ENCODE measurements around the gene RUNX2. TPM values are rescaled to one million over a fixed set of nuclear protein-coding genes. Genes with fewer than 3 reads are reported as not detected.
A peak's percentile ranks its signal among the peaks of the same experiment; 100 is the strongest.
"Not testable (repeated sequence)": the region's sequence is repeated elsewhere in the genome, so short reads cannot be mapped to it uniquely, and the experiment has no call there.

Gene RUNX2
- total RNA-seq, 4 donors from 2014 or later: 1.4 to 3.6 (median 2.3) TPM

GRCh38 chr6:45665859-45666258 lies 337.7 kb downstream of the RUNX2 start:
- Histone ChIP-seq H3K4me1 (peaks cover 0 to 15% (median 5%) of the 10 kb centered on the region in 3 donors), H3K9me3 (no peaks in the 10 kb centered on the region), H3K27me3 (peaks cover 0 to 50% (median 2%) of the 10 kb centered on the region in 4 donors), H3K27ac (no peak overlapping the region), H3K36me3 (no peaks in the 10 kb centered on the region), H3K4me3 (no peak overlapping the region)
- 77 to 78% methylated on average over 7 of the region's 7 CpGs for WGBS, 2 donors
- intact Hi-C loops (cut with DNase I): no loop called here
- DNase-seq: no peak
- no peak for TF ChIP-seq POLR2A (IDR thresholded peaks at IDR 0.05)

GRCh38 chr6:45666846-45667245 lies 338.7 kb downstream of the RUNX2 start:
- Histone ChIP-seq H3K4me3 (no peak overlapping the region), H3K27ac (no peak overlapping the region), H3K36me3 (no peaks in the 10 kb centered on the region), H3K27me3 (peaks cover 0 to 49% (median 2%) of the 10 kb centered on the region in 4 donors), H3K4me1 (peaks cover 0 to 15% (median 5%) of the 10 kb centered on the region in 3 donors), H3K9me3 (no peaks in the 10 kb centered on the region)
- no peak for TF ChIP-seq CTCF (IDR thresholded peaks at IDR 0.05)
- no peak for TF ChIP-seq POLR2A (IDR thresholded peaks at IDR 0.05)
- 91% methylated on average over 3 of the region's 3 CpGs for WGBS, 2 donors
- no peak for DNase-seq
- intact Hi-C loops (cut with DNase I): no loop called here

- Histone ChIP-seq H3K36me3 (no peaks in the 10 kb centered on the region), H3K4me1 (peaks cover 0 to 15% (median 5%) of the 10 kb centered on the region in 3 donors), H3K27me3 (peaks cover 0 to 45% (median 2%) of the 10 kb centered on the region in 4 donors), H3K9me3 (no peaks in the 10 kb centered on the region), H3K27ac (no peak overlapping the region), H3K4me3 (no peak overlapping the region)
- DNase-seq: no peak
- WGBS, 2 donors: 81 to 83% methylated on average over 5 to 6 of the region's 6 CpGs
- TF ChIP-seq CTCF (IDR thresholded peaks at IDR 0.05) (no peak), POLR2A (IDR thresholded peaks at IDR 0.05) (no peak)
- intact Hi-C loops (cut with DNase I): no loop called here
Measured at GRCh38 chr6:45667300-45667699, 339.2 kb downstream of the RUNX2 start.

DNA sequence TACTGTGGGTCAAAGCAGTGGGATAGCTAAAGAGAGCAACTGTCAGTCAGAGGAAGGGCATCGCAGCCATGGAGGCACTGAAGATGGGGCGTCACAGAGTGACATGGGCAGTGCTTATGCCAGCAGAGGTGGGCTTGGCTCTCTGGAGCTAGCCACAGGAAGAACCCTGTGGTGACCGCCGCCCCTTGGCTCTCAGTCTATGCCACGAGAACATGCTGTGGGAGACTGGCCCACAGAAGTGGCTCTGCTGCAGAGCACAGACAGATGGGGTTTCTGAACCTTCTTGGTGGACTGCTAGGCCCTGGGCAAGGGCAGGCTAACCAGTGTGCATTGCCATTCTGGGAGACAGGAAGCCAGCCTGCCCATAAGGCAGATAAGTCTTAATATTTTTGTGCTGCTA lies 339.6 kb downstream of the RUNX2 start:
- intact Hi-C loops (cut with DNase I): no loop called here
- no peaks in the 10 kb centered on the region for H3K36me3 ChIP-seq
- no peak overlapping the region for H3K4me3 ChIP-seq
- peaks cover 0 to 15% (median 5%) of the 10 kb centered on the region in 3 donors for H3K4me1 ChIP-seq
- H3K27ac ChIP-seq: no peak overlapping the region
- no peaks in the 10 kb centered on the region for H3K9me3 ChIP-seq
- DNase-seq: no peak
- TF ChIP-seq CTCF (IDR thresholded peaks at IDR 0.05) (no peak), POLR2A (IDR thresholded peaks at IDR 0.05) (no peak)
- H3K27me3 ChIP-seq: peaks cover 0 to 40% (median 2%) of the 10 kb centered on the region in 4 donors
- WGBS, 2 donors: 92 to 100% methylated on average over 4 to 5 of the region's 5 CpGs

GRCh38 chr6:45668705-45669104 lies 340.6 kb downstream of the RUNX2 start:
- intact Hi-C loops (cut with DNase I): no loop called here
- WGBS, 2 donors: 84 to 90% methylated on average over 3 to 7 of the region's 9 CpGs
- Histone ChIP-seq H3K36me3 (no peaks in the 10 kb centered on the region), H3K4me1 (peaks cover 0 to 7% (median 0%) of the 10 kb centered on the region in 3 donors), H3K27me3 (peaks cover 0 to 31% (median 0%) of the 10 kb centered on the region in 4 donors), H3K9me3 (no peaks in the 10 kb centered on the region), H3K27ac (no peak overlapping the region), H3K4me3 (no peak overlapping the region)
- no peak for TF ChIP-seq CTCF (IDR thresholded peaks at IDR 0.05)
- no peak for TF ChIP-seq POLR2A (IDR thresholded peaks at IDR 0.05)
- DNase-seq: no peak

- H3K27me3 ChIP-seq; H3K36me3 ChIP-seq; H3K9me3 ChIP-seq; DNase-seq; intact Hi-C loops (cut with DNase I); H3K4me3 ChIP-seq; H3K27ac ChIP-seq: not testable (repeated sequence)
- WGBS, 2 donors: 84 to 93% methylated on average over 2 to 4 of the region's 6 CpGs
- H3K4me1 ChIP-seq: peaks cover 0 to 31% (median 14%) of the 10 kb centered on the region in 3 donors
Measured at GRCh38 chr6:45673167-45673566, 345.0 kb downstream of the RUNX2 start.

DNA sequence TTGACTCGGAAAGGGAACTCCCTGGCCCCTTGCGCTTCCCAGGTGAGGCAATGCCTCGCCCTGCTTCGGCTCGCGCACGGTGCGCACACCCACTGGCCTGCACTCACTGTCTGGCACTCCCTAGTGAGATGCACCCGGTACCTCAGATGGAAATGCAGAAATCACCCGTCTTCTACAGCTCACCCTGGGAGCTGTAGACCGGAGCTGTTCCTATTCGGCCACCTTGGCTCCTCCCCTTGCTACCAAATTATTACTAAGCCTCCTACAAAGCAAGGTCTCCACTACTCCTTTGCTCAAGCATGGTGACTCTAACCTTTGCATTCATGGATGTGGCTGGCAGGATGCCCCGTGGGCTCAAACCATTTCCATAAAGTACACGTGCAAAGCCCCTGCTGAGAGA lies 347.0 kb downstream of the RUNX2 start:
- intact Hi-C loops (cut with DNase I); DNase-seq; H3K36me3 ChIP-seq: not testable (repeated sequence)

More for the DNA sequence above, 347.0 kb downstream of the RUNX2 start:
- Histone ChIP-seq H3K4me3 (peak overlapping the region in 2 of 4 donors; percentile 20 to 34), H3K4me1 (peaks cover 0 to 33% (median 14%) of the 10 kb centered on the region in 3 donors), H3K27ac (peak overlapping the region; percentile 30 to 66 (median 39))
- not testable (repeated sequence) for H3K9me3 ChIP-seq, H3K27me3 ChIP-seq
- 42 to 59% methylated on average over 6 to 12 of the region's 14 CpGs for WGBS, 2 donors

Measured in esophagus squamous epithelium (tissue), 5 donors.